Measurements from ENCODE around the gene PKHD1.

The PKHD1 gene

DNA sequence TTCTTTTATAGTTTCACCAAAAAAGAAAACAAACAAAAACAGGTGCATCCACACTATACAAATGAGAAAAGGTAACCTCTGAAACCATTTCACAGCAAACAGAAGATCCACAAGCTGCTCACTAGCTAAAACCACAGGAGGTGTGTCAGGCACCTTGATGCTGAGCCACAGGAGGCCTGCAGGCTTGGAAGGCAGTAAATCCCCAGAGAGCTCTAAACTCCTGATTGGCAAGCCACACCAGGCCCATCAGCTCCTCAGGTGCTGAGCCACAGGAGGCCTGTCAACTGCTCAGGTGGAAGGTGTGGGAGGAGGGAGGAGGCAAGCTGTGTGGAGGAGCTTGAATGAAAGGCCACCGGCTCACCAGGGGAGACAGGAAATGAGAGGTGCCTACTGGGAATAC lies 273.0 kb downstream of the PKHD1 start:
- no peak overlapping the region for H3K27ac ChIP-seq (replicated peaks)
- no peak for DNase-seq (ENCODE audit: low read depth in 1 of 2, low spot score in 1 of 2)
- no peak overlapping the region for H3K4me3 ChIP-seq (replicated peaks; ENCODE audit: insufficient read depth, low read length)
- H3K27me3 ChIP-seq (ENCODE audit: insufficient read depth, poor library complexity, severe bottlenecking), result no peaks in the 10 kb centered on the region
- TF ChIP-seq, protein P1, sequence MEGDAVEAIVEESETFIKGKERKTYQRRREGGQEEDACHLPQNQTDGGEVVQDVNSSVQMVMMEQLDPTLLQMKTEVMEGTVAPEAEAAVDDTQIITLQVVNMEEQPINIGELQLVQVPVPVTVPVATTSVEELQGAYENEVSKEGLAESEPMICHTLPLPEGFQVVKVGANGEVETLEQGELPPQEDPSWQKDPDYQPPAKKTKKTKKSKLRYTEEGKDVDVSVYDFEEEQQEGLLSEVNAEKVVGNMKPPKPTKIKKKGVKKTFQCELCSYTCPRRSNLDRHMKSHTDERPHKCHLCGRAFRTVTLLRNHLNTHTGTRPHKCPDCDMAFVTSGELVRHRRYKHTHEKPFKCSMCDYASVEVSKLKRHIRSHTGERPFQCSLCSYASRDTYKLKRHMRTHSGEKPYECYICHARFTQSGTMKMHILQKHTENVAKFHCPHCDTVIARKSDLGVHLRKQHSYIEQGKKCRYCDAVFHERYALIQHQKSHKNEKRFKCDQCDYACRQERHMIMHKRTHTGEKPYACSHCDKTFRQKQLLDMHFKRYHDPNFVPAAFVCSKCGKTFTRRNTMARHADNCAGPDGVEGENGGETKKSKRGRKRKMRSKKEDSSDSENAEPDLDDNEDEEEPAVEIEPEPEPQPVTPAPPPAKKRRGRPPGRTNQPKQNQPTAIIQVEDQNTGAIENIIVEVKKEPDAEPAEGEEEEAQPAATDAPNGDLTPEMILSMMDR (IDR thresholded peaks at IDR 0.05; ENCODE audit: insufficient read depth, low read length), result no peak
- no peak for TF ChIP-seq SPI1 (IDR thresholded peaks at IDR 0.05; ENCODE audit: borderline replicate concordance, low read depth)
- TF ChIP-seq, protein P2, sequence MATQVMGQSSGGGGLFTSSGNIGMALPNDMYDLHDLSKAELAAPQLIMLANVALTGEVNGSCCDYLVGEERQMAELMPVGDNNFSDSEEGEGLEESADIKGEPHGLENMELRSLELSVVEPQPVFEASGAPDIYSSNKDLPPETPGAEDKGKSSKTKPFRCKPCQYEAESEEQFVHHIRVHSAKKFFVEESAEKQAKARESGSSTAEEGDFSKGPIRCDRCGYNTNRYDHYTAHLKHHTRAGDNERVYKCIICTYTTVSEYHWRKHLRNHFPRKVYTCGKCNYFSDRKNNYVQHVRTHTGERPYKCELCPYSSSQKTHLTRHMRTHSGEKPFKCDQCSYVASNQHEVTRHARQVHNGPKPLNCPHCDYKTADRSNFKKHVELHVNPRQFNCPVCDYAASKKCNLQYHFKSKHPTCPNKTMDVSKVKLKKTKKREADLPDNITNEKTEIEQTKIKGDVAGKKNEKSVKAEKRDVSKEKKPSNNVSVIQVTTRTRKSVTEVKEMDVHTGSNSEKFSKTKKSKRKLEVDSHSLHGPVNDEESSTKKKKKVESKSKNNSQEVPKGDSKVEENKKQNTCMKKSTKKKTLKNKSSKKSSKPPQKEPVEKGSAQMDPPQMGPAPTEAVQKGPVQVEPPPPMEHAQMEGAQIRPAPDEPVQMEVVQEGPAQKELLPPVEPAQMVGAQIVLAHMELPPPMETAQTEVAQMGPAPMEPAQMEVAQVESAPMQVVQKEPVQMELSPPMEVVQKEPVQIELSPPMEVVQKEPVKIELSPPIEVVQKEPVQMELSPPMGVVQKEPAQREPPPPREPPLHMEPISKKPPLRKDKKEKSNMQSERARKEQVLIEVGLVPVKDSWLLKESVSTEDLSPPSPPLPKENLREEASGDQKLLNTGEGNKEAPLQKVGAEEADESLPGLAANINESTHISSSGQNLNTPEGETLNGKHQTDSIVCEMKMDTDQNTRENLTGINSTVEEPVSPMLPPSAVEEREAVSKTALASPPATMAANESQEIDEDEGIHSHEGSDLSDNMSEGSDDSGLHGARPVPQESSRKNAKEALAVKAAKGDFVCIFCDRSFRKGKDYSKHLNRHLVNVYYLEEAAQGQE (IDR thresholded peaks at IDR 0.05; ENCODE audit: insufficient replicate concordance, low read depth), result no peak
- TF ChIP-seq GABPA (IDR thresholded peaks at IDR 0.05; ENCODE audit: low read depth), result no peak
- no peak for TF ChIP-seq POLR2AphosphoS5 (IDR thresholded peaks at IDR 0.05; ENCODE audit: low read depth)

DNA sequence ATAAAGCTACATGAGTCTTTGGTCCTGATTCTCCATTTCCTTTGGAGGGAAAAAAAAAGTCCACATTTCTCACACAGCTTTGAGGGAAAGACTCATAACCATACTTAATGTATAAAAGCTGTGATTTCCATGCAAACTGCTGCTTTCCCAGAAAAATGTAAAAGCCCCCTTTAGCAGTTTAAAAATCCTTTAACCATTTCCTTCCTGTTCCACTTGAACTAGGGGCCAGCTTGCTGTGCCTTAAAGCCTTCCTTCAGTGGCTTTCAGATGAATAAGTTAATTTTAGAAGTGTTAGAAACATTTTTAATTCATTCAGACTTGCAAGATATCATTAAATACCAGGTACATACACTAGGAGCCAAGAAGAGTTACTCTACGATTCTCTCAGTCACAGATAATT lies 273.5 kb downstream of the PKHD1 start:
- H3K27ac ChIP-seq (replicated peaks), result no peak overlapping the region
- no peak for DNase-seq (ENCODE audit: low read depth in 1 of 2, low spot score in 1 of 2)
- H3K27me3 ChIP-seq (ENCODE audit: insufficient read depth, poor library complexity, severe bottlenecking), result no peaks in the 10 kb centered on the region
- TF ChIP-seq, protein P1 (IDR thresholded peaks at IDR 0.05; ENCODE audit: insufficient read depth, low read length), result no peak
- no peak for TF ChIP-seq SPI1 (IDR thresholded peaks at IDR 0.05; ENCODE audit: borderline replicate concordance, low read depth)
- no peak for TF ChIP-seq POLR2AphosphoS5 (IDR thresholded peaks at IDR 0.05; ENCODE audit: low read depth)
- no peak for TF ChIP-seq GABPA (IDR thresholded peaks at IDR 0.05; ENCODE audit: low read depth)
- TF ChIP-seq, protein P2 (IDR thresholded peaks at IDR 0.05; ENCODE audit: insufficient replicate concordance, low read depth), result no peak
- H3K4me3 ChIP-seq (replicated peaks; ENCODE audit: insufficient read depth, low read length), result no peak overlapping the region

DNA sequence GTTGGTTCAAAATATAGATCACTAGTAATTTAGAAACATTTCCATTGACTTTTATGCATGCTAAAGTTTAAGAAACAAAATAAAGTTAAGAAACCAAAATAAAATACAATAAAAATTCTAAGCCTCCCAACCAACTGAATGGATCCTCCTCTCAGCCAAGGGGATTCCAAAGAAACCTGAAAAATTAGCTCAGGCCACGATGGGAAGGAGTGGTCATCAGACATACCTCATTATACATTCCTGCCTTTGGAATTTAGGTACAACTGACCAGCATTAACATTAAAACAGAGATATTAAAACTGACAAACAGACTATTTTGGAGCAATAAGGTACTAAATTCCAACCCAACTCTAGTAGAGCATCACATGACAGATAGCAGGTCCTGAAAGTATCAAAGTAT lies 275.2 kb downstream of the PKHD1 start:
- Histone ChIP-seq H3K4me3 (replicated peaks; ENCODE audit: insufficient read depth, low read length) (no peak overlapping the region), H3K27me3 (ENCODE audit: insufficient read depth, poor library complexity, severe bottlenecking) (no peaks in the 10 kb centered on the region), H3K27ac (replicated peaks) (no peak overlapping the region)
- TF ChIP-seq POLR2AphosphoS5 (IDR thresholded peaks at IDR 0.05; ENCODE audit: low read depth) (no peak), SPI1 (IDR thresholded peaks at IDR 0.05; ENCODE audit: borderline replicate concordance, low read depth) (no peak)
- TF ChIP-seq, protein P1 (IDR thresholded peaks at IDR 0.05; ENCODE audit: insufficient read depth, low read length), result no peak
- no peak for DNase-seq (ENCODE audit: low read depth in 1 of 2, low spot score in 1 of 2)

DNA sequence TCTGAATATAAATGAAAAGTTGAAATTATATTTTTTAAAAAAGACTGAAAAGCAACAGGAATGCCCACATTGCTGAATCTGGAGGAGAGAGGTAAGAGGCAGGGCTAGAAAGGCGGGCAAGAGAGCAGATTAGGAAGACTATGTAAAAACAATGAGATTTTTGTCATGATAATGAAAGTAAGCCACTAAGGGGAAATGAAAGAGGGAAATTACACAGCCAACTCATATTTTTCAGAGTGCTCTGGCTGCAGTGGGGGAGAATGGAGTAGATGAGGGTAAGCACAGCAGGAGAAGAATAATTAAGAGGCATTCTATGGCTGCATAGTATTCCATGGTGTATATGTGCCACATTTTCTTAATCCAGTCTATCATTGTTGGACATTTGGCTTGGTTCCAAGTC lies 281.9 kb downstream of the PKHD1 start:
- TF ChIP-seq, protein P1 (IDR thresholded peaks at IDR 0.05; ENCODE audit: insufficient read depth, low read length), result no peak
- no peak for TF ChIP-seq SPI1 (IDR thresholded peaks at IDR 0.05; ENCODE audit: borderline replicate concordance, low read depth)
- Histone ChIP-seq H3K27ac (replicated peaks) (no peak overlapping the region), H3K27me3 (ENCODE audit: insufficient read depth, poor library complexity, severe bottlenecking) (no peaks in the 10 kb centered on the region), H3K4me3 (replicated peaks; ENCODE audit: insufficient read depth, low read length) (no peak overlapping the region)
- no peak for DNase-seq (ENCODE audit: low read depth in 1 of 2, low spot score in 1 of 2)

Measured in HL-60 (cell line).